Caki2 (cell line): ENCODE results near the gene PNPLA5. TPM values are rescaled to one million over a fixed set of nuclear protein-coding genes. Genes with fewer than 3 reads are reported as not detected.

ENCODE experiments used
- DNase-seq: peaks from one replicate; pipeline ENCODE4 v3.0.0-alpha.2; 2015; ENCODE audit warnings: low read depth
- in situ Hi-C: cut with HindIII; loops from 2 replicates; pipeline ENCODE4 v1.10.0; 2016; ENCODE audit warnings: low sequenced_read_pairs, low pct_unique_long_range_greater_than_20kb, mixed read lengths
- total RNA-seq: library from RNA; depleted of rRNA; stranded (reverse); fragments of >200 nt; shearing (Covaris generic); gene quantifications from 2 replicates; pipeline ENCODE4 v1.2.3, GENCODE V29; 2014; ENCODE audit warnings: low replicate concordance; rRNA removed

Gene PNPLA5, protein sequence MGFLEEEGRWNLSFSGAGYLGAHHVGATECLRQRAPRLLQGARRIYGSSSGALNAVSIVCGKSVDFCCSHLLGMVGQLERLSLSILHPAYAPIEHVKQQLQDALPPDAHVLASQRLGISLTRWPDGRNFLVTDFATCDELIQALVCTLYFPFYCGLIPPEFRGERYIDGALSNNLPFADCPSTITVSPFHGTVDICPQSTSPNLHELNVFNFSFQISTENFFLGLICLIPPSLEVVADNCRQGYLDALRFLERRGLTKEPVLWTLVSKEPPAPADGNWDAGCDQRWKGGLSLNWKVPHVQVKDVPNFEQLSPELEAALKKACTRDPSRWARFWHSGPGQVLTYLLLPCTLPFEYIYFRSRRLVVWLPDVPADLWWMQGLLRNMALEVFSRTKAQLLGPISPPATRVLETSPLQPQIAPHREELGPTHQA
- total RNA-seq = not detected in 2 replicates

DNA sequence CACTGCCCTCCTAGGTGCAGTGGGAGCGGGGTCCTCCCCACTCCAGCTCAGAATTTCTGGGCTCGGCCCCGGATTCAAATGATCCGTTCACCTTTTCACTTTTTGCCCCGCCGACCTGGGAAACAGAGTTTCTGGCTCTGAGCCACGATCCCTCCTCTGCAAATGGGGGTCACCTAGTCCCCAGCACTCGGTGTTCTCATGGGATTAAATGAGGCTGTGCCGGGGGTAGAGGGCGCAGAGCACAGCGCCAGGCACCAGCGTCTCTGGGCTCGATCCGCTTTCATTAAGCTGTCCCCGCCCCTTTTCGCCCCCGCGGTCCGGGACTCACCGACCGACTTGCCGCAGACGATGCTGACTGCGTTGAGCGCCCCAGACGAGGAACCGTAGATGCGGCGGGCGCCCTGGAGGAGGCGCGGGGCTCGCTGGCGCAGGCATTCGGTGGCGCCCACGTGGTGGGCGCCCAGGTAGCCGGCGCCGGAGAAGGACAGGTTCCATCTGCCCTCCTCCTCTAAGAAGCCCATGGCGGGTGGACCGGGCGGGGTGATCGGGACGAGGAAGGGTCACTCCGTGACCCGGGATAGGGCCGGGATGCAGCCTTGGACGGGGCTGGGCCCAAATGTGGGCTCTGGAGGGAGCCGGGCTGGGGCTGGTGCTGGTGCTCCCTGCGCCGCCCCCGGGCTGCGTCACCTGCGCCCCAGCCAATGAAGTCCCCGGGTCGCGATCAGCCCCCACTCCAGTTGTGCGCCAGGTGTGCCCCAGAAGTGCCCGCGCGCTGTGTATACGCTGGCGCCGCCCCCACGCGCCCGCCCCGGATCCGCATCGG, at the start of gene PNPLA5:
TSS of gene PNPLA5 (minus strand) at position 654 of the 823 bp plus-strand sequence. CDS start at position 521, 133 bp downstream.
- in situ Hi-C loops = no loop called here
- DNase-seq = no peak

DNA sequence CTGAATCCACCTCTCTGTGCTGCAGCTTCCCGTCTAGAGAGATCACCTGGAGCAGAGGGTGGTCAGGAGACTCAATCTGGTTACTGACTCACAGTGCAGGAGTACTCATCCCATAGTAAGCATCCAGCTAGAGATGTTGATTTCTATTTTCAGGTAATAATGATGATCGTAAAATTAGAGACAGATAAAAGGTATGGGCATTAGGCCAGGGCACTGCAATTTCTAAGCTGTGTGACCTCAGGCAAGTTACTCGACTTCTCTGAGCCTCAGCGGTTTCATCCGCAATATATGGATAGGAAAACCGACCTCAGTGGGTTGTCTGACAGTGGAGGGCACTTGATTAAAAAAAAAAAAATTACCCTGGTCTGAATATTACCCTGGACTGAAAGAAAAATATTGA, 49.6 kb upstream of the PNPLA5 start:
- no peak for DNase-seq

DNA sequence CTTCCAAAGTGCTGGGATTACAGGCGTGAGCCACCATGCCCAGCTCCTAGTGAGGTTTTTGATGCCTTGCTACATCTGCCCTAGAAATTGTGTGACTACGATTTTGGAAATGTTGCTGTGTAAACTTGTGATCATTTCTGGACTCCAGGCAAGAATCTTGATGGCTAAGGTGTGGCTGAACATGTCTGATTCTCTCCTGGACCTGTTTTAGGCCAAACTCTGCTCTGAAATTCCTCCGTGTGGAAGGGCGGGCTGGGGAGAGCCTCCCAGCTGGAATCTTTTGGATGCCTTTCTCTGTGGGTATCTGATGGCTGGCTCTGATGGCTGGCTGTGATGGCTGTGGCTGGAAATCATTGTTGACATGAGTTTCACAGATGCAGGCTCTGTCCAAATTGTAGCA, 40.0 kb upstream of the PNPLA5 start:
- in situ Hi-C loops = no loop called here
- no peak for DNase-seq

More for the DNA sequence above, 49.6 kb upstream of the PNPLA5 start:
- in situ Hi-C loops = no loop called here

DNA sequence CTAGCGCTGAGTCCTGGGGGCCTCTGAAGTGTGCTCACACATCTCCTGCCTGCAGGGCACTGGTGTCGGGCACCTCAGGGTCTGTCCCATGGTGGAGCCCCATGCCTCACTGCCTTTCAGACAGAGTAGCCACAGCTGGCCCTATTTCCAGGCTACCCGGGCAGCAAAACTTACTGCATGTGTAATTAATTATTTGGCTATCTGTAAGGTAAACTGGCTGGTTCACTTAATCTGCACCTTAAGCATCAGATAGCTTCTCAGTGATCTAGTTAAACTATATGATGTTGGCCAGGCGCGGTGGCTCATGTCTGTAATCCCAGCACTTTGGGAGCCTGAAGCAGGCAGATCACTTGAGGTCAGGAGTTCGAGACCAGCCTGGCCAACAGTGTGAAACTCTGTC, 37.1 kb upstream of the PNPLA5 start:
- no peak for DNase-seq
- in situ Hi-C loops = no loop called here

DNA sequence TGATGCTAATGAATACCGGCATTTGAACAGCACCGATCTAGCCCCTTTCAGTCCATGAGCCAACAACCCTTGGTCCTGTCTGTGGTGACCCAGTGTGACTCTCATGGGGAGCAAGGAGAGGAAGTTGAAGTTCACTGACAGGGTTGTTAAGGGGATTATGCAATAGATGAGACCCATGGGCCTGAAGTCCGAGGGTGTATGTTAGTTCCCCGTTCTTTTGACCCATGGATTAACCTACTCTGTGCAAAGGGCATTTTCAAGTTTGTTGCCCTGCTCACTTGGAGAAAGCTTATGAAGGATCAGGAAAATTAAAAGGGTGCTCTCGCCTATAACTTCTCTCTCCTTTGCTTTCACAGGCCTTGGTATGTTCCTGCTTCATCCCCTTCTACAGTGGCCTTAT, 36.7 kb upstream of the PNPLA5 start:
- in situ Hi-C loops = no loop called here
- DNase-seq = no peak

DNA sequence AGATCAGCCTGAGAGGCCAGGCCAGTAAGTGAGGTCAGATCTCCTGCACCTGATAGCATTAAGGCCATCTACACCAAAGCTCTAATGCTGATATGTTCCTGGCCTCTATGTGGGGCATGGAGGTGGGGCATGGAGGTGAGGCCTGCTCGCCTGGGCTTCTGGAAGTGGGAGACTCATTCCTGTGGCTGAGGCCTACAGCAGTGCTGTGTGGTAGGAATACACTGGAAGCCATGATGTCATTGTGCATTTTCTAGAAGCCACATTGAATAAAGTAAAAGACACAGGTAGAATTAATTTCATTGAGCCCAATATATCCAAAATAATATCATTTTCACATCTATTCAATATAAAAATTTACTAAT, 34.5 kb upstream of the PNPLA5 start:
- no peak for DNase-seq
- in situ Hi-C loops = no loop called here

DNA sequence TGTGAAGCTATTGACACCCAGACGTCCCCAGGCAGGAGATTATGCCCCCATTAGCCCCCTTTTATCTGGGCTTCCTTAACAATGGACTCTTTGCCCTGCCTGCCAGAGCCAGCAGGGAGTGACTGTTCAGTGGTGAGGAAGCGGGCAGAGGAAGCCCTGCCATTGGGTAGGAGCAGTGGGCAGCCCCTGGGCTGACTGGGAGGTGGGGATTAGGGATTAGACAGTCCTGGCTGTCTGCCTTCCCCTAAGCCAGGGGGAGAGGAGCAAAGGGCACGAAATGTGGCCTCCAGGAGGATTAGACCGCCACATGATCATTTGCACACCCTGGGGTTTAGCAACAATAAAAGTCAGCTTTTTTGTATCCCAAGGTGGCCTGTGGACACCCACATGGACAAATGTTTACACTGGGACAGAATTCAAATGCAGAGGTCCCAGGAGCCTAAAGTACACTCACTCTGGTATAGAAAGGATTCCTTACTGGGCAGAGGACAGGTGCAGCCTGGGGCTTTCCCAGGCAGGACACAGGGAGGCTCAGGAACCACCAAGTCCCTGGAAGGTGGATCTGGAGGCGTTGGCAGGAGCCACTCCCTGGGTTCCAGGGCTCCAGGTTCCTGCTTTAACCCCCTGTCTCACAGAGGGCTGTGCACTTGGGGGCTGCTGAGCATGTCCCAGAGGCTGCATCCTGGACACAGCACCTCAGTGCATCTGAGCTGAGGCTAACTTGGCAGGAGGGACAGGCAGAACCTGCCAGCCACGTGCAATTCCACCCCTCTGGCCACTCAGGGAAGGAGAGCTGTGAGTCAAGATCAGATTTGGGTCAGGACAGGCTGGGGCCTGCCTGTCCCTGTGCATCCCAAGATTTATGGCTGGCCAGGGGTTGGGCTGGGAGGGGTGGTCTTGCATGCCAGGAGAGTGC, 33.9 kb upstream of the PNPLA5 start:
- in situ Hi-C loops = no loop called here
- no peak for DNase-seq

DNA sequence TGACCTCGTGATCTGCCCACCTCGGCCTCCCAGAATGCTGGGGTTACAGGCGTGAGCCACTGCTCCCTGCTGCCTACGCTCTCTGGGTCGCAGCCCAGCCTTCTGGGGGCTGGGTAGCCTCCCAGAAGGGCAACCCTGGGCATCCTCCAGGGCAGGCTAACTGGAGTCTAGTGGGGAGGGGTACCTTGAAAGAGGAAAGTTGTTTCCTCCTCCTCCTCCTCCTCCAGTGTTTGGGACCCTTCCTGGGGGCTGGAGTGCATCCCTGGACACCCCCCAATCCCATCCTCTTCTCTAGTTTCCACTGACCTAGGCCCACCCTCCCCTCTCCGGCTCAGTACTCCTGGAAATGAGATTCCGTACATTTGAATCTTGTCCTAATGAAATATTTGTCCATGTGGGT, 33.1 kb upstream of the PNPLA5 start:
- in situ Hi-C loops = no loop called here

DNA sequence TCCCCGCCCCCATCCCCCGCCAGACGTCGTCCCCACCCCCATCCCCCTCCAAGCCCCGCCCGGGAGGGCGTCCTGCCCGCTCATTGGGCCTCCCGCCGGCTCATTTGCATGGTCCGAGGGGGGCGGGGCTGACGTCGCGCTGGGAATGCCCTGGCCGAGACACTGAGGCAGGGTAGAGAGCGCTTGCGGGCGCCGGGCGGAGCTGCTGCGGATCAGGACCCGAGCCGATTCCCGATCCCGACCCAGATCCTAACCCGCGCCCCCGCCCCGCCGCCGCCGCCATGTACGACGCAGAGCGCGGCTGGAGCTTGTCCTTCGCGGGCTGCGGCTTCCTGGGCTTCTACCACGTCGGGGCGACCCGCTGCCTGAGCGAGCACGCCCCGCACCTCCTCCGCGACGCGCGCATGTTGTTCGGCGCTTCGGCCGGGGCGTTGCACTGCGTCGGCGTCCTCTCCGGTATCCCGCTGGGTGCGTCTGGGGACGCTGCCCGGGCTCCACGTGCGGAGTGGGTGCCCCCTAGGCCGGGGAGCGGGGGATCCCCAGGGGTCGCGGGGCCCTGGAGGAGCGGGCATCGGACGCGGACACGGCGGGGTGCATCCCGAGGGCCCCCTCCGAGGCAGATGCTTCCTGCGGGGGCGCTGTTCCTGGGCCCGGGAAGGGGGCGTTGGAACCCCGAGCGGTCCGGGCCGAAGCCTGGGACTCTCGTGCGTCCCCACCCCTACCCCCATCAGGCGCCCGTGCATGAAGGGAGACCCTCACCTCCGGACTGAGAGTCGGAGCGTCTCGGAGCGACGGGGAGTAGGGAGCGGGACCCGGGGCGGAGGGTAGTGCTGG, 32.0 kb upstream of the PNPLA5 start, which contains the start of gene PNPLA3:
TSS of gene PNPLA3 (plus strand) at position 175 of the 834 bp plus-strand sequence. CDS start at position 282, 107 bp downstream.
- in situ Hi-C loops = no loop called here
- peak; percentile 84 for DNase-seq

More for the DNA sequence above, 33.1 kb upstream of the PNPLA5 start:
- DNase-seq = no peak

DNA sequence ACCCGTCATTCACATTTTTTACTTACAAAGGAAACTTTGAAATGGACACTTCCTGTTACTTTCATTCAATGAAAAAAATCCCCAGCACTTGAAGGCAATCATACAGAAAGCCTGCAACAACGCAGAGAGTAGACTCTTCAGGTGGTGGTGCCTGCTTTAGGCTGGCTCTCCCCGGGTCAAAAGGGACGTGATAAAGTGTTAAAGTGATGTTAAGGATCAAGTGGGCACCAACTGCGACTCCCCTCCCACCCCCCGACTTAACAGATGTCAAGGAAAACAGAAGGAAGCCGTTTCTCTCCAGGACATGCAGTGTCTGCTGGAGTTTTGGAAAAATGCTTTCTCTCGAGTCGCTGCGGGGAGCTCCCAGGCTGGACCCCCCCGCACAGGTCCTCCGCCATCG, 31.4 kb upstream of the PNPLA5 start:
- in situ Hi-C loops = no loop called here
- peak; percentile 52 for DNase-seq

DNA sequence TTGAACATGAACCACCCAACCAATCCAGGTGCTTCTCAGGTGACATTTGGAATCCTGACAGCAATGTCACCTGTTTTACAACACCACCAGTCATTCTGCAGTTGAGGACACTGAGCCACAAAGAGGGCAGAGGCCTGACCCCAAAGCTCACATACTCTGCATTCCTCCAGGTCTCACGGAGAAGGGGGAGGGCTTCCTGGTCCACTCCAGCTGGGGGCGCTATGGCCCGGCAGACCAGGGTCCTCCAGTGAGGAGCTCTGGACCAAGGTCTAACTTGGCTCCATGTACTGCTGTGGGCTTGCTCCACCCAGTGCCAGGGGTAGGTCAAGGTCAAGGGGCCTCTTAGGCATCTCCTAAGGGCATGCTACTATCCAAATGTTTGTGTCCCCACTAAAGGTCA, 30.3 kb upstream of the PNPLA5 start:
- no peak for DNase-seq
- in situ Hi-C loops = no loop called here

DNA sequence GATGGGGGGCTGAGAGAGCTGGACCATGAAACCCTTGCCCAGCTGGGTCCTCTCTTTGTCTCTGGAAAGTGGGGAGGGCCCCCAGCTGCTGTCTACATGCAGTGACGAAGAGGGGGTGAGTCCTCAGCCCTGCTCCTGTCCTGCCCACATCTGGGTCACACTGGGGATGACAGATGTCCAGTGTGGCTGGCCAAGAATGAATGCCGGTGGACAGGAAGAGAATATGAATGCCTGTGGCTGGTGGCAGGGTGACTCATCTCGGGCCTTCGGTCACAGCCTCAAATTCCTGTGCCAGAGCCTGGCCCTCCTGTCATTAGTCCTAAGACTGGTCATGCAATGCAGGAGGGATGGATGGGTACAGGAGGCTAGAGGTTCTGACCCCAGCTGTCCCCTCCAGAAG, 29.6 kb upstream of the PNPLA5 start:
- in situ Hi-C loops = no loop called here
- peak; percentile 78 for DNase-seq

DNA sequence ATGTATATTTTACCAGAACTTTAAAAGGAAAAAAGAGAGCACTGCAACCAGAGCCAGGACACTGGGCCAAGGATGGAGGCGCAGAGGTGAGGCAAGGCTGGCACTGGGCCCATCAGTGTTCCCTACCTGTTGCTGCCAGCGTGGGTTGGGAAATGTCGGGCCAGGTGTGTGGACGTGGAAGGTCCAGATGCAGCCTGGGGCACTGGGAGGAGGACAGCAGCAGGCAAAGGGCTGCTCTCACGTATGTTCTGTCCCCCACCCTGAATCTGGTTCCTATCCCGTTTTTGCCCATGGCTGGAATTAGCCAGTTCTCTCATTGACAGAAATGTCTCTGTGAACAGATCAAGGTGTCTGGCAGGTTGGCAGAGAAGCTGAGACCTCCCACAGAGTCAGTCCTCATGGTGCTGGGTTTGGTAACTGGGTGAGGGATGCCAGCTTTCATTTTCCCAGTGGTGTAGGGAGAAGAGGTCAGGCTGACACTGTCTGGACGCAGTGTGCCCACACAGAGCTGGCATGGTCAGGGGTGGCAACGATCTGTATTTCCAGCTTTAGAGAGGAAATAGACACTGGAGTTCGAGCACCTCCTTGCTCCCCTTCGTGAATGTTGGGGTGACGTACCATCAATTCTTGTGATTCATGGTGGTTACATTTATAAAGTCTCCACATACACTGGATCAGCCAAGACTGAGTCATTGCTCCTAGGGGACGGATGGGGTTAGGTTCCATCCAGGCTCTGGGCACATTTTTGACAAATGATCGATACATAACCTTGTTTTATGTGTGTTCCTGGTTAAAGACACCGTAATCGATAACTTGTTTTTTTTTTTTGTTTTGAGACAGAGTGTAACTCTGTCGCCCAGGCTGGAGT, 27.5 kb upstream of the PNPLA5 start:
- DNase-seq = no peak
- in situ Hi-C loops = no loop called here

DNA sequence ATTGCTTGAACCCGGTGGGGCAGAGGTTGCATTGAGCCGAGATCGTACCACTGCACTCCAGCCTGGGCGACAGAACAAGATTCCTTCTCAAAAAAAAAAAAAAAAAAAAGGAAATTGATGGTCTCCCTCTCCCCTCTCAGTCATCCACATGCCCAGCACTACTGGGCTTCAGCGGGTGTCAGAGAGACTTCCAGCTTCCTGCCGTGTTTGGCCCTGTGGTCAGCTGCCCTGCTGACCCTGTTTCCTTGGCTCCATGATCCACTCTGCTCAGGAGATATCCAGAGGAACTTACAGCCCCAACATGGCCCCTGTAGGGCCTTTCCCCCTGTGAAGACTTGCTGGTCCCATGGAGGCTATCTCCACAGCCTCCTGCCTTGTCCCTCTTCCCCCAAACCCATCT, 25.7 kb upstream of the PNPLA5 start:
- no peak for DNase-seq

DNA sequence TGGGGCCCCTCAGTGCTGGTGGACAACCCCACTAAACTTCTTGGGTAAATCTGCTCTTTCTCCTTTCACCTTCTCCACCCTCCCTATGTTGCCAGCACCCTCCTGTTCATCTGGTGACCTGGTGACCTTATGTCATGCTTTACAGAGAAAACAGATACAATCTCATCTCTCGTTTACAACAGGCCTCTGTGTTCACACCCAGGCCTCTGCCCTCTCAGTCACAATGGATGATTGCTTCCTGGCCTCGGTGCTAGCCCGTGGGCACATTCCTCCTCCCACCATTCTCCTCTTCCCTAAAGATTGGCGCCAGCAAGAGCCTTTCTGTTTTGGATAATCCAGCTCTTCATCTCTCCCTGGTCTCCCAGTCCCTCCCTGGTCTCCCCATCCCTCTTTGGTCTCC, 19.5 kb upstream of the PNPLA5 start:
- DNase-seq = no peak
- in situ Hi-C loops = no loop called here

More for the DNA sequence above, 25.7 kb upstream of the PNPLA5 start:
- in situ Hi-C loops = no loop called here

DNA sequence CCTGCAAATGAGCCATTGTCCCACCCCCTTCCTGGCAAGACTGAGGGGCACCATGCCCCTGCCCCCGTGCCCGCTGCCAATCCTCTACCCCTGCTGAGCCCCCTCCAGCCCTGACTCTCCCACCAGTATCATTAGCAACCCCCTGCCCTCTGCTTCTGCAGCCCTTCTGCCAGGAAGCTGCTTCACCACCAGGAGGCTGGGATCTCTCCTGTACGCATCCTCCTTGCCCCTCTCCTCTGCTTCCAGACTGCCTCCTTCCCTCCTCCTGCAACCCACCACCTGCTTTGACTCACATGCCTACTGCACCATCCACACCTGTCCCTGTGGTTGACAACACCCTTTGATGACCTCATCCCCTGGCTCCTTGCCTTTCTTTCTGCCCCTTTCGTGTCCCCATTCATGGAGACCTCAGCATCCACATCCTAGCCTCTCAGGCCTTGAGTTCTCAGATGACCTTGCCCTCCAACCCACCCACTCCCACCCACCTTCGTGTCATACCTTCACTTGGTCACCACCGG, 18.4 kb upstream of the PNPLA5 start:
- in situ Hi-C loops = no loop called here
- no peak for DNase-seq
